ENCODE measurements around the gene TENM3.

TENM3 gene

DNA sequence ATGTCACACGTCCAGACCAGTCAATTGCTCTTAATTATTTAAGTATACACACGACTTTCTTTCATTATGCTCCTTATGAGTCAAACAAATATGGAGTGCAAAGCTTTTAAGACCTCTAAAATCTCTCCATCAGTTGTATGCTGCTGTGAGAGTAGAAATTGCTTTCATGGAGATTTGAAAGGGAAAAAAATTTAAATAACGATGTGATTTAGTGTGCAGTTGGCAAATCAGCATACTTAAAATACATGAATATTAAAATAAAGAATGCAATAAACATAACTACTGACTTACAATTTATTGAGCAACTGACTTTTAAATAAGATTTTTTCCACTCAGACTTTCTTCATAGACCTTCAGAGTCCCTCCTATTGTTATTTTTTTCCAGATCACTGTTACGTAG is 9.0 kb downstream of the TENM3 start:
- Mint-ChIP-seq H3K9me3 (no peaks in the 10 kb centered on the region), H3K27ac (no peak overlapping the region), H3K36me3 (ENCODE audit: low read depth) (no peaks in the 10 kb centered on the region), H3K27me3 (ENCODE audit: low read depth) (no peaks in the 10 kb centered on the region), H3K4me1 (ENCODE audit: low read depth) (no peaks in the 10 kb centered on the region), H3K4me3 (no peak overlapping the region)
- no peak for DNase-seq (ENCODE audit: low spot score)

DNA sequence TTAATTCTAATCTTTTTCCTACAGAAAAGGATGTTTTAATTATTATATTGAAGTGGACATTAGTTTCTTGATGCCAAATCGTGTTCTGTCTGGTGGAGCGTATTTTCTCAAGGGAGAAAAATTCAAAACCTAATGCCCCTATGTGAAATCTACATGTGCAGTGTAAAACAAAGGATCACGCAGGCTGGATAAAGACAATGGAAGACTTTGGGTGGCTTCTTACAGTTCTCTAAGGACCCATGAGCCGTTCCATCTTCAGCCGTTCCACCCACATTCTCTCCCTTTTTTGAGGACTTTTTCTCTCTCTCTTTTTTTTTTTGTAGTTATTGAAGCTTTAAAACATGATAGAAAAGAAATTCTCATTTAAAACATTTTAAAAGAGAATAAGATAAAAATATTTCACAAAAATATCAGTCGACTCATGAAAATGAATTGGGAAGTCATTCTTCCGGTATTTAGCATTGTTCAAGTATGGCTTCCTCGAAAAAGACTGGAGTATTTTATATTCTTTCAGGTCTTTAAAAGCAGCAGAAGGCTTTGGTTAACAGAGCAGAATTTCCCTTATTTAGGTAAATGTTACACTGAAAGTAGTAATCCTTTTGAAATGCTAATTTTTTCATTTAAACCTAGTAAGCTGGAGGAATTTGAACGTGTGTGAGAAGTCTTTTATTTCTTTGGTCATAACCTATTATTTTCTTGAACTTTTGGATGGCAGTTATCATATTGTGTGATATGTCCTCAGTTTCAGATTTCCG is 11.0 kb downstream of the TENM3 start:
- DNase-seq (ENCODE audit: low spot score): no peak
- H3K4me1 Mint-ChIP-seq (ENCODE audit: low read depth): no peaks in the 10 kb centered on the region
- H3K27ac Mint-ChIP-seq: no peak overlapping the region
- H3K27me3 Mint-ChIP-seq (ENCODE audit: low read depth): no peaks in the 10 kb centered on the region
- H3K36me3 Mint-ChIP-seq (ENCODE audit: low read depth): no peaks in the 10 kb centered on the region
- no peak overlapping the region for H3K4me3 Mint-ChIP-seq
- H3K9me3 Mint-ChIP-seq: no peaks in the 10 kb centered on the region

DNA sequence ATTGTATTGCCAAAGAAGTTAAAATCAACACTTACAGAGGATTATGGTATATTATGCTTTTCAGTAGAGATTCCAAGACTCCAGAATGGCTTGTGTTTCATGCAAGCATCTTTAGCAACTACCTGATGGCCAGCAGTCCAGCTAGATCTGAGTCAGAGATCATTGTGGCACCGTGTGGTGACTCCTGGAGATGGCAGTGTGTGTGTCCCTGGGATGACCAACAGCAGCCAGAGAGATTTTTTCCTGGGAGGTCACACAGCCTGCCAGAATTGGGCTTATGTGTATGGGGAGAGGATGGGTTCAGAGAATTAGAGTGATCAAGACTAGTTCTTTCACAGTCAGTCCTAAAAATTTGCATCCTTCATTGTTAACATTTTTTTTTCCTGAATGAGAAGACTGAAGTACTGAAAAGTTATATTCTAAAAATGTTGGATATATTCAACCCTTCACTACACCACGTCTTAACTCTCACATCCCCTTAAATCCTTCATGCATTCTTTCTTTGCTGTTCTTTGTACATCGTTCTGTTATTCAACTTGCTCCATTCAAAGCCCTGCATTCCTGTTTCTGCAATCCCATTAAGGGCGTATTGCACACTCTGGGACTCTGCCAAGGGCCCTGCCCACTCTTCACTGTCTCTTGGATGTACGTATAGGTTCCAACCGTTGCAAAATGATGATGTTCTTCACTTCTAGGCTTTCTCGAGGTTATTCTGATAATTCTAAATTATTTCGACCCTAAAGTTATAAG is 12.4 kb downstream of the TENM3 start:
- Mint-ChIP-seq H3K27me3 (ENCODE audit: low read depth) (no peaks in the 10 kb centered on the region), H3K27ac (no peak overlapping the region), H3K4me3 (no peak overlapping the region), H3K36me3 (ENCODE audit: low read depth) (no peaks in the 10 kb centered on the region), H3K9me3 (no peaks in the 10 kb centered on the region), H3K4me1 (ENCODE audit: low read depth) (no peaks in the 10 kb centered on the region)
- DNase-seq (ENCODE audit: low spot score): no peak

DNA sequence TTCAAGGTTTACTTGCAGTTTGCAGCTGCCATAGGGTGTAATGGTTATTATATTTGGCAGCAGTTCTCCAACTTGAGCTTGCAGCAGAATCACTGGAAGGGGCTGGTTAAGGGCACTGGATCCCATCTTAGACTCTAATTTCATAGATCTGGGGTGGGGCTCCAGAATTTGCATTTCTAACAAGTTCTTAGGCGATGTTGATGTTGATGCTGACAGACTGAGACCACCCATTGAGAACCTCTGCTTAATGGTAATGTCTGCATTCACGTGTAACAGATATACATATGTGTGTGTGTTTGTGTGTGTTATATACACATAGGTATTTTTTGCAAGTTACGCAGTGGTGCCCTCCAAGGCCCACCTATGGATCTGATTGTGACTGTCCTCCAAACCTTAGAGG is 13.8 kb downstream of the TENM3 start:
- no peaks in the 10 kb centered on the region for H3K36me3 Mint-ChIP-seq (ENCODE audit: low read depth)
- no peaks in the 10 kb centered on the region for H3K4me1 Mint-ChIP-seq (ENCODE audit: low read depth)
- DNase-seq (ENCODE audit: low spot score): no peak
- no peaks in the 10 kb centered on the region for H3K27me3 Mint-ChIP-seq (ENCODE audit: low read depth)
- H3K9me3 Mint-ChIP-seq: peaks cover 5% of the 10 kb centered on the region
- H3K4me3 Mint-ChIP-seq: no peak overlapping the region
- no peak overlapping the region for H3K27ac Mint-ChIP-seq

DNA sequence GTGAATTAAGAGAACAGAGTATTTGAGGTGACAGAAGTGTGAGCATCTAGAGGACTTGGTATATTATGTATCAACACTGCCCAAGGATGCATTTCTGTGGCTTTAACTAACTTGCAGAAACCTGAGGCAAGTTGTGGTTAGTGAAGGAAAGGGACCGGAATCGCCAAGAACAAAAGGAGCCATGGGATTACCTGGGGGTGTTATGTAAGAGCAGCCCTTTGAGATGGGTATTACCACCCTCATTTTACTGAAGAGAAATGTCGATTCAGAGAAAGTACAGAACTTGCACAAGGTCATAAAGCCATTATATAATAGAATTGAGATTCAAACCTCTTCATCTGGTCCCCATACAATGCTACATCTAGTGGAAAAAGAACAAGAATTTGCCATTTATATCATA is 14.3 kb downstream of the TENM3 start:
- Mint-ChIP-seq H3K4me3 (no peak overlapping the region), H3K27me3 (ENCODE audit: low read depth) (no peaks in the 10 kb centered on the region), H3K4me1 (ENCODE audit: low read depth) (no peaks in the 10 kb centered on the region), H3K9me3 (peaks cover 5% of the 10 kb centered on the region), H3K36me3 (ENCODE audit: low read depth) (no peaks in the 10 kb centered on the region), H3K27ac (no peak overlapping the region)
- no peak for DNase-seq (ENCODE audit: low spot score)

GRCh38 chr4:182258441-182259000 is 15.3 kb downstream of the TENM3 start:
- Mint-ChIP-seq H3K9me3 (peaks cover 5% of the 10 kb centered on the region), H3K27me3 (ENCODE audit: low read depth) (no peaks in the 10 kb centered on the region), H3K27ac (no peak overlapping the region), H3K36me3 (ENCODE audit: low read depth) (no peaks in the 10 kb centered on the region), H3K4me3 (no peak overlapping the region), H3K4me1 (ENCODE audit: low read depth) (no peaks in the 10 kb centered on the region)
- no peak for DNase-seq (ENCODE audit: low spot score)

DNA sequence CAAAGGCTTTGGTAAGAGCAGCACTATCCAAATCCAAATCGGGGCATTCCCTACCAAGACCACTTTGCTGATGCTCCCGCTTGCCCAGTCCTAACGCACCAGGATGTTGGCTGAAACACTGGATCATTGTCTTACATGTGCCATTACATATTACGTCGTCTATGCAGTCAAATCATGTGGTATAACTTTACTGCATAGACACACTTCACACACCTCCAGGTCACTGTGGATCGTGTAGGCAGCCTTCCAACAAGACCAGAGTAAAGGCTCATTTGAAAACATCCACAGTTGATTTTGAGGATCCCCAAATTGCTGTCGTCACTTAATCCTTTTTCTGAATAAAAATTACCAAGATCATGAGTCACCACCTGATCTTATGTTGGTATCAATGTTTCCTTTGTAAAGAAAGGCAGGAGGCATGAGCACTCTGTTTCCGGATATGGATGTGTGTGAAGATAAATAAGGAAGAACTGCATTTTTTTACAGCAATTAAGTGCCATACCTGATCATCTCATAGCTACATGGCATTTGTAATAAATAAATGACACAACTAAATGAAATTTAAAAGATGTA is 18.5 kb downstream of the TENM3 start:
- no peak for DNase-seq (ENCODE audit: low spot score)
- no peaks in the 10 kb centered on the region for H3K27me3 Mint-ChIP-seq (ENCODE audit: low read depth)
- no peaks in the 10 kb centered on the region for H3K36me3 Mint-ChIP-seq (ENCODE audit: low read depth)
- peaks cover 5% of the 10 kb centered on the region for H3K9me3 Mint-ChIP-seq
- H3K4me1 Mint-ChIP-seq (ENCODE audit: low read depth): no peaks in the 10 kb centered on the region
- H3K27ac Mint-ChIP-seq: no peak overlapping the region
- H3K4me3 Mint-ChIP-seq: no peak overlapping the region

- no peak overlapping the region for H3K4me3 Mint-ChIP-seq
- no peak overlapping the region for H3K27ac Mint-ChIP-seq
- no peaks in the 10 kb centered on the region for H3K36me3 Mint-ChIP-seq (ENCODE audit: low read depth)
Measured at GRCh38 chr4:182263562-182263961, 20.4 kb downstream of the TENM3 start.

DNA sequence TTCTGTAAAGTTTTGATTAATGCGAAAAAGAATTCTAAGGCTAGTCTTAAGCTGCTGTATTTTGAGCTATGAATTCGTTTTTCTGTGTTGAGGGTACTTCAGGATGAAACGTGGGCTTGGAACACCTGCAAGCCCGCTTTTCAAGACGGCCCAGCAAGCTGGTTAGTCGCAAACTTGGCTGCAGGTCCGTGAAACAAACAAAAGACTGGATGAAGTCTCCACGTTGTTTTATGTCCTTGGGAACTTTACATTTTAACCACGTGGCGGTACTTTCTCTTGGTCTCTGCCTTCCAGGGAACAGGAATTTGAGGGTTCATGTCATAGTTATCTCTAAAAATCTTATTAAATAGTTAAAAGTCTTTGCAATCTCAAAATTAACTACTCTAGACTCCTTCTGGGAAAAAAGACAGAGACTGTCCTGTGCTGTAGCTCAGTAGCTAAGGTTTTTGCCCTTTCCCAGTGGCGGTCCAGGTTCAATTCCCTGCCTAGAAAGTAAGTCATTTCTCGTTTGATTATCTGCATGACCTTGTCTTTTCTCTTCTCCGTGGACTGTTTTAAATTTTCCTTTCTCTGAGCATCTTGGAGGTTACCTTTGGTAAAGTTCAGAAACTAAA is 21.0 kb downstream of the TENM3 start:
- Mint-ChIP-seq H3K36me3 (ENCODE audit: low read depth) (no peaks in the 10 kb centered on the region), H3K27me3 (ENCODE audit: low read depth) (no peaks in the 10 kb centered on the region), H3K4me3 (no peak overlapping the region), H3K27ac (no peak overlapping the region), H3K9me3 (peaks cover 5% of the 10 kb centered on the region), H3K4me1 (ENCODE audit: low read depth) (no peaks in the 10 kb centered on the region)
- DNase-seq (ENCODE audit: low spot score): no peak

More at GRCh38 chr4:182263562-182263961, 20.4 kb downstream of the TENM3 start:
- no peak for DNase-seq (ENCODE audit: low spot score)
- Mint-ChIP-seq H3K9me3 (peaks cover 5% of the 10 kb centered on the region), H3K27me3 (ENCODE audit: low read depth) (no peaks in the 10 kb centered on the region), H3K4me1 (ENCODE audit: low read depth) (no peaks in the 10 kb centered on the region)

GRCh38 chr4:182265881-182266280 is 22.7 kb downstream of the TENM3 start:
- Mint-ChIP-seq H3K36me3 (ENCODE audit: low read depth) (no peaks in the 10 kb centered on the region), H3K4me1 (ENCODE audit: low read depth) (no peaks in the 10 kb centered on the region), H3K27me3 (ENCODE audit: low read depth) (no peaks in the 10 kb centered on the region), H3K9me3 (peaks cover 5% of the 10 kb centered on the region), H3K27ac (no peak overlapping the region), H3K4me3 (no peak overlapping the region)
- no peak for DNase-seq (ENCODE audit: low spot score)

- no peaks in the 10 kb centered on the region for H3K27me3 Mint-ChIP-seq (ENCODE audit: low read depth)
- H3K9me3 Mint-ChIP-seq: peaks cover 4% of the 10 kb centered on the region
- H3K4me1 Mint-ChIP-seq (ENCODE audit: low read depth): no peaks in the 10 kb centered on the region
- H3K4me3 Mint-ChIP-seq: no peak overlapping the region
- no peak for DNase-seq (ENCODE audit: low spot score)
- no peak overlapping the region for H3K27ac Mint-ChIP-seq
- H3K36me3 Mint-ChIP-seq (ENCODE audit: low read depth): no peaks in the 10 kb centered on the region
Measured at GRCh38 chr4:182267048-182267447, 23.8 kb downstream of the TENM3 start.

DNA sequence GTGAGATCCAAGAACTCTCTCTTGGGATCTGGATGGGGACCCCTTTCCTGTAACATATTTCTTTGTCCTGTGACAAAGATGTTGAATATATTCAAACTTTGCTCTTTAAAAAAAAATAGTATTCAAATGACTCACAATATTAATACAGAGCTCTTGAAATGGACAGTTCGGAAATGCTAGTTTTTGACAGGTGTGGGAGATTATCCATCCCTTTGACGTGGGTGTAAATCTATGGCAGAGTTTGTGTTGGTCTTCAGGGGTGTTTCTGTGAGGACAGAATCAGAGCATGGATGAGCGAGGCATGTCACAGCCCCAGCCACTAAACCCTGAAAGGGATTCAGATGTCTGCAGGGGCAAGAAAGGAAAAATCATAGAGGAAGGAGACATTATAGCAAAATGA is 25.8 kb downstream of the TENM3 start:
- Mint-ChIP-seq H3K36me3 (ENCODE audit: low read depth) (no peaks in the 10 kb centered on the region), H3K9me3 (peaks cover 9% of the 10 kb centered on the region), H3K4me1 (ENCODE audit: low read depth) (no peaks in the 10 kb centered on the region), H3K27ac (no peak overlapping the region), H3K4me3 (no peak overlapping the region), H3K27me3 (ENCODE audit: low read depth) (no peaks in the 10 kb centered on the region)
- no peak for DNase-seq (ENCODE audit: low spot score)

GRCh38 chr4:182271731-182272130 is 28.5 kb downstream of the TENM3 start:
- H3K36me3 Mint-ChIP-seq (ENCODE audit: low read depth): no peaks in the 10 kb centered on the region
- no peak overlapping the region for H3K27ac Mint-ChIP-seq
- H3K9me3 Mint-ChIP-seq: peaks cover 9% of the 10 kb centered on the region
- H3K27me3 Mint-ChIP-seq (ENCODE audit: low read depth): no peaks in the 10 kb centered on the region
- no peaks in the 10 kb centered on the region for H3K4me1 Mint-ChIP-seq (ENCODE audit: low read depth)
- H3K4me3 Mint-ChIP-seq: no peak overlapping the region
- no peak for DNase-seq (ENCODE audit: low spot score)

- no peak overlapping the region for H3K4me3 Mint-ChIP-seq
- no peaks in the 10 kb centered on the region for H3K27me3 Mint-ChIP-seq (ENCODE audit: low read depth)
- no peak for DNase-seq (ENCODE audit: low spot score)
- H3K9me3 Mint-ChIP-seq: peaks cover 9% of the 10 kb centered on the region
- no peaks in the 10 kb centered on the region for H3K36me3 Mint-ChIP-seq (ENCODE audit: low read depth)
- no peak overlapping the region for H3K27ac Mint-ChIP-seq
- H3K4me1 Mint-ChIP-seq (ENCODE audit: low read depth): no peaks in the 10 kb centered on the region
Measured at GRCh38 chr4:182272151-182272550, 28.9 kb downstream of the TENM3 start.
